Loucy (cell line): ENCODE measurements around the gene PTCH1.

Experiments used
- H2AFZ ChIP-seq: fragments of 200-600 bp; sonication (generic); 2 replicates; pipeline ENCODE4 v1.6.0; 2016; ENCODE audit warnings: antibody characterized with exemption, mild to moderate bottlenecking, low read length, moderate library complexity
- H3F3A ChIP-seq: fragments of 200-600 bp; 2 replicates; pipeline ENCODE4 v1.6.0; 2016; ENCODE audit warnings: antibody characterized with exemption, low read depth, mild to moderate bottlenecking
- H3K27me3 ChIP-seq: fragments of 200-600 bp; sonication (generic); 2 replicates; pipeline ENCODE4 v1.6.1; 2014; ENCODE audit warnings: low read length, mild to moderate bottlenecking; ENCODE audit not compliant: insufficient read depth, poor library complexity, severe bottlenecking
- H3K36me3 ChIP-seq: fragments of 200-600 bp; sonication (generic); 2 replicates; pipeline ENCODE4 v1.6.1; 2016; ENCODE audit warnings: low read length; ENCODE audit not compliant: insufficient read depth
- H3K4me1 ChIP-seq: fragments of 200-600 bp; sonication (generic); 2 replicates; pipeline ENCODE4 v1.5.1; 2014; ENCODE audit warnings: low read length, mild to moderate bottlenecking; ENCODE audit not compliant: insufficient read depth, poor library complexity, severe bottlenecking
- H3K4me2 ChIP-seq: fragments of 200-600 bp; sonication (generic); 2 replicates; pipeline ENCODE4 v1.6.0; 2014; ENCODE audit warnings: antibody characterized with exemption, low read length, low read depth, mild to moderate bottlenecking; ENCODE audit not compliant: poor library complexity, severe bottlenecking
- H3K4me3 ChIP-seq: fragments of 200-600 bp; sonication (generic); 2 replicates; pipeline ENCODE4 v1.5.1; 2014; ENCODE audit warnings: low read length, mild to moderate bottlenecking, mixed read lengths; ENCODE audit not compliant: poor library complexity, severe bottlenecking
- H3K79me2 ChIP-seq: fragments of 200-600 bp; sonication (generic); 2 replicates; pipeline ENCODE4 v1.6.1; 2014; ENCODE audit warnings: low read length; ENCODE audit not compliant: insufficient read depth
- H3K9ac ChIP-seq: fragments of 200-600 bp; sonication (generic); 2 replicates; pipeline ENCODE4 v1.6.0; 2014; ENCODE audit warnings: mild to moderate bottlenecking, low read depth, low read length, moderate library complexity; ENCODE audit not compliant: poor library complexity, severe bottlenecking
- H3K9me2 ChIP-seq: fragments of 200-600 bp; sonication (generic); replicated peaks from 2 replicates; pipeline ENCODE4 v1.6.1; 2016; ENCODE audit warnings: low read depth, low read length, mixed read lengths
- H3K9me3 ChIP-seq: fragments of 200-600 bp; sonication (generic); 2 replicates; pipeline ENCODE4 v1.6.1; 2014; ENCODE audit warnings: mild to moderate bottlenecking, antibody characterized with exemption, low read length, low read depth; ENCODE audit not compliant: insufficient read depth
- H4K20me1 ChIP-seq: fragments of 200-600 bp; sonication (generic); 2 replicates; pipeline ENCODE4 v1.6.0; 2014; ENCODE audit warnings: antibody characterized with exemption, low read length, mild to moderate bottlenecking; ENCODE audit not compliant: insufficient read depth, poor library complexity, severe bottlenecking
- EZH2phosphoT487 ChIP-seq: fragments of 200-600 bp; IDR thresholded peaks from 2 replicates; pipeline ENCODE4 v1.6.1; 2018; ENCODE audit warnings: antibody characterized with exemption, mild to moderate bottlenecking, moderate library complexity, borderline replicate concordance
- TF ChIP-seq, protein P1 (sequence below): fragments of 200-600 bp; sonication (generic); conservative IDR thresholded peaks from 2 replicates; pipeline ENCODE4 v1.5.1; 2014; ENCODE audit warnings: mild to moderate bottlenecking, antibody characterized with exemption, low read length

Gene PTCH1

GRCh38 chr9:95529910-95530309 lies 13.1 kb upstream of the PTCH1 start:
- no peaks in the 10 kb centered on the region for H3K79me2 ChIP-seq
- no peak overlapping the region for H2AFZ ChIP-seq
- H3K27me3 ChIP-seq = no peaks in the 10 kb centered on the region
- no peak overlapping the region for H3K4me2 ChIP-seq
- no peaks in the 10 kb centered on the region for H3K4me1 ChIP-seq
- H3F3A ChIP-seq = no peaks in the 10 kb centered on the region
- H3K36me3 ChIP-seq = no peaks in the 10 kb centered on the region
- H3K4me3 ChIP-seq = no peak overlapping the region
- H3K9ac ChIP-seq = no peak overlapping the region
- H4K20me1 ChIP-seq = no peaks in the 10 kb centered on the region
- TF ChIP-seq EZH2phosphoT487 = no peak
- TF ChIP-seq, protein P1, sequence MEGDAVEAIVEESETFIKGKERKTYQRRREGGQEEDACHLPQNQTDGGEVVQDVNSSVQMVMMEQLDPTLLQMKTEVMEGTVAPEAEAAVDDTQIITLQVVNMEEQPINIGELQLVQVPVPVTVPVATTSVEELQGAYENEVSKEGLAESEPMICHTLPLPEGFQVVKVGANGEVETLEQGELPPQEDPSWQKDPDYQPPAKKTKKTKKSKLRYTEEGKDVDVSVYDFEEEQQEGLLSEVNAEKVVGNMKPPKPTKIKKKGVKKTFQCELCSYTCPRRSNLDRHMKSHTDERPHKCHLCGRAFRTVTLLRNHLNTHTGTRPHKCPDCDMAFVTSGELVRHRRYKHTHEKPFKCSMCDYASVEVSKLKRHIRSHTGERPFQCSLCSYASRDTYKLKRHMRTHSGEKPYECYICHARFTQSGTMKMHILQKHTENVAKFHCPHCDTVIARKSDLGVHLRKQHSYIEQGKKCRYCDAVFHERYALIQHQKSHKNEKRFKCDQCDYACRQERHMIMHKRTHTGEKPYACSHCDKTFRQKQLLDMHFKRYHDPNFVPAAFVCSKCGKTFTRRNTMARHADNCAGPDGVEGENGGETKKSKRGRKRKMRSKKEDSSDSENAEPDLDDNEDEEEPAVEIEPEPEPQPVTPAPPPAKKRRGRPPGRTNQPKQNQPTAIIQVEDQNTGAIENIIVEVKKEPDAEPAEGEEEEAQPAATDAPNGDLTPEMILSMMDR = no peak
- H3K9me3 ChIP-seq = no peaks in the 10 kb centered on the region
- H3K9me2 ChIP-seq = no peaks in the 10 kb centered on the region

DNA sequence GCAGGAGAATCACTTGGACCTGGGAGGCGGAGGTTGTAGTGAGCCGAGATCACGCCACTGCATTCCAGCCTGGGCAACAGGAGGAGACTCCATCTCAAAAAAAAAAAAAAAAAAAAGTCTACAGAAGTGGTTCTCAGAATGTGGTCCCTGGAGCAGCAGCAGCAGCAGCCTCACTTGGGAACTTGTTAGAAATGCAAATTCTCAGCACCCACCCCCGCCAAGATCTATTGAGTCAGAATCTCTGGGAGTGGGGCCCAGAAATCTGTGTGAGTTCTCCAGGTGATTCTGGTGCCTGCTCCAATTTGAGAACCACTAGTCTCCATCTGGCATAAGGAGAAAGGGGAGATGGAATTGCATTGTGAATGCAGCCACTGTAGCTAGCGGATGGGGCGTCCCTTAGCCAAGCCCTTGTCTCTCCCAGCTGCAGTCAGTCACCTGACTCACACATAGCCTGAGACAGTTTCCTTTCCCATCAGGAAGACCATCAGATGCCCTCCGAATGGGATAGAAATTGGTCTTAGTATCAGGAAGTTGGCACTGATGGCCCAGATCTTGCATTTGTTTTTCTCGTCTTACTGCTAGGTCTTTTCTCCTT lies 12.2 kb upstream of the PTCH1 start:
- Histone ChIP-seq H3K4me1 (no peaks in the 10 kb centered on the region), H3K36me3 (no peaks in the 10 kb centered on the region), H3K79me2 (no peaks in the 10 kb centered on the region), H3K9me3 (no peaks in the 10 kb centered on the region), H3K9ac (no peak overlapping the region), H3K4me2 (no peak overlapping the region), H3F3A (no peaks in the 10 kb centered on the region), H3K9me2 (no peaks in the 10 kb centered on the region), H3K4me3 (no peak overlapping the region), H3K27me3 (no peaks in the 10 kb centered on the region), H4K20me1 (no peaks in the 10 kb centered on the region), H2AFZ (0 out of 2 replicates have a peak overlapping the region, but pooled peaks have one; percentile 4)
- TF ChIP-seq EZH2phosphoT487 = no peak
- TF ChIP-seq, protein P1 = no peak

GRCh38 chr9:95522871-95523370 lies 6.2 kb upstream of the PTCH1 start:
- Histone ChIP-seq H3K4me2 (no peak overlapping the region), H2AFZ (no peak overlapping the region), H3K9ac (no peak overlapping the region), H4K20me1 (no peaks in the 10 kb centered on the region), H3K36me3 (no peaks in the 10 kb centered on the region), H3K4me1 (no peaks in the 10 kb centered on the region), H3K4me3 (no peak overlapping the region), H3K27me3 (no peaks in the 10 kb centered on the region), H3F3A (no peaks in the 10 kb centered on the region), H3K9me2 (no peaks in the 10 kb centered on the region), H3K79me2 (no peaks in the 10 kb centered on the region), H3K9me3 (no peaks in the 10 kb centered on the region; the same call in 1 of the 2 replicates)
- TF ChIP-seq, protein P1 = no peak
- TF ChIP-seq EZH2phosphoT487 = no peak
